HL-60/S4 (cell line): ENCODE data around the gene CFAP77.
"Not testable (repeated sequence)": the region's sequence is repeated elsewhere in the genome, so short reads cannot be mapped to it uniquely, and the experiment has no call there.

Source experiments
- in situ Hi-C: fragments of 300-500 bp; cut with MboI; formaldehyde crosslinking; loops from 2 replicates; pipeline ENCODE4 v1.14.3; 2022; ENCODE audit warnings: low sequenced_read_pairs

The CFAP77 gene

DNA sequence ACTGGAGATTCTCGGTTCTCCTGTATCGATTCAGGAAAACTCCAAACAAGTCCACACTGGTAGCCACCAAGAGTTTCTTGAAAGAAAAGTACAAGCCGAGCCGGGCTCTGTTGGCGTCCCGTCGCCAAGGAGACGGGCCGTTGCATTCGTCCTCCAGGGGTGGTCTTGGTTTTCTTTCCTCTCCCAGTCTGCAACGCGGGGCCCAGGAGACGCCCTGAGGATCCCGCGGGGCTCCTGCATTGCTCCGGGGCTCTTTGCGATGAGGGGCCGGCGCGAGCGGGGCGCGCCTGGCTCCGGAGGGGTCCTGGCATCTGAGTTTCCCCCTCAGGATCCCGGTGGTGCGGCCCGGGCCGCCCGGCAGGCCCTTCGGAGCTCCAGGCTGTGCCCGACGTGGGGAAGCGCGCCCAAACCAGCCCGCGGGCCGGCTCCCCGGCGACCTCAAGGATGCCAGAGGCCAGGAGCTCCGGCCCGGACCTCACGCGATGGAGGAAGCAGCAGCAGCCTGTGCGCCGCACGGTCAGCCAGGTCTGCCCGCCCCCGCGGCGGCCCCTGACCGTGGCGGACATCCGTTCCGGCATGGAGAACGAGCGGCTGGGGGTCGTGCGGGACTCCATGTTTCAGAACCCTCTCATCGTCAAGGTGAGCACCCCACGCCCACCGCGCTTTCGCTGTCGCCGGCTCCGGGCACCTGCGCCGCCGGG lies at the start of gene CFAP77:
Gene CFAP77 (plus strand): TSS at position 384 of the 701 bp plus-strand sequence. CDS start 61 bp downstream, at position 445.
- in situ Hi-C loops, result loop anchor here (25.0 kb wide), 1 partner anchor 377 kb away; no protein-coding TSS in a partner anchor

DNA sequence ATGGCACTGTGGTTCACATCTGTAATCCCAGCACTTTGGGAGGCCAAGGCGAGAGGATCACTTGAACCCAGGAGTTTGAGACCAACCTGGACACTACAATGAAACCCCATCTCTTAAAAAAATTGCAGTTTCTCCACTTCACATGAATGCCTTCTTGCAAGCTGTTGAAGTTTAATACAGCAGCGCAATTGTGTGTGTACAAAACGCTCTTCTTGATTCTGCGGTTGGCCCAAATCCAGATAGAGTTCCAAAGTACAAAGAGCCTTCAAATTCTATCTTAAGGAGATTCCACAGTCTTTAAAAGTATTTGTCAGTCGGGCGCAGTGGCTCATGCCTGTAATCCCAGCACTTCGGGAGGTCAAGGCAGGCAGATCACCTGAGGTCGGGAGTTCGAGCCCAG lies 45.9 kb upstream of the CFAP77 start:
- in situ Hi-C loops, result no loop called here

DNA sequence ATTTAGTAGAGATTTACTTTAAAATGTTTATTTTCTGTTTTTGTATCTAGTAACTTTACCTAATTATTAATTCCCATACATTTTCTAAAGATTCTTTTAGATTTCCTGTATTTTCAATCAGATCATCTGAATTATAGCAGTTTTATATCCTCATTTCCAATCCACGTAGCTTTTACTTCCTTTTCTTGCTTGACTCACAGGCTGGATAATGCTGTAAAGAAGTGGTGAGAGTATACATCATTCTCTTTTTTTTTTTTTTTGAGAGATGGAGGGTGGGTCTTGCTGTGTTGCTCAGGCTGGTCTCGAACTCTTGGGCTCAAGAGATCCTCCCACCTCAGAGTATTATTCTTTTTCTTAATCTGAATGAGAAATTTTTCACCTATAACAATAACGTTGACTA lies 44.0 kb upstream of the CFAP77 start:
- in situ Hi-C loops, result no loop called here

DNA sequence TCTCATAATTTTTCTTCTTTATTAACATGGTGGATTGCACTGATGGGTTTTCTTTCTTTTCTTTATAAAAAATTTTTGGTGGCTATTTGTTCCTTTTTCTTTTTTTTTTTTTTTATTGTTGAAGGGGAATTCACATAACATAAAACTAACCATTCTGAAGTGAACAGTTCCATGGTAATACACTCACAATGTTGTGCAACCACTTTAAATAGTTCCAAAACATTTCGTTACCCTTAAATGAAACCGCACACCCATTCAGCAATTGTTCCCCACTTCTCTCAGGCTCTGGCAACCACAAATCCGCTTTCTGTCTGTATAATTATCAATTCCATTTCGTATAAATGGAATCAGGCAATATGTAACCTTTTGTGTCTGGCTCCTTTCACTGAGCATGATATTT lies 43.5 kb upstream of the CFAP77 start:
- in situ Hi-C loops, result no loop called here

DNA sequence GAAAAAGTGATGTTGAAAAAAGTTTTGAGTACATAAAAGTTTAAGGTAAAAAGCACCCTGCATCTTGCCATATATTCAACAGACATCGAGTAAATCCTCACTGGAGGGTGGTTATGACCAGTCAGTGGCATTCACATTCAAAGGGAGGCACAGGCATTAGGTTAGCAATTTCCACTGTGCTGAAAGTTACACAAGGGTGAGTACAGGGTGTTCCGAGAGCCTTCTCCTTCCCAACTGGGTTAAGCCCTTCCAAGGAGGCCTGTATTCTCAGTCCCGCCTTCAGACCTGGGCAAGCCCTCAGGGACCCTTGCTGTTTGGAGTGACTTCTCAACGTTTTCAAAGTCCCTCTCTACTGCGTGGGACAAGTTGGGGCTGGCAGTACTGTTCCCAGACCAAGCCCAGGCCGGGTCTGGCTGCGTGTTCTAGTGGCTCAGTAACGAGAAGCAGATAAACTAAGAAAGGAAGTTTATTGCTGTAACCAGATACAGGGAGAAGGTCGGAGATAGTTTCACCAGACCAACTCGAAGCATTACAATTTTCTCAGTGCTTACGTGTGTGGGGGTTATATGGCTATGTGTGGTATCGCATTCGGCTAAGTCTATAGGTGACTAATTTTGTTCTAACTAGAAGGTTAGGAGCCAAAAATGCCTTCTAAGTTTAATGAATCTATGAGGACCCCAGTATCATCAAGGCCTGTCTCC lies 42.2 kb upstream of the CFAP77 start:
- in situ Hi-C loops, result no loop called here

DNA sequence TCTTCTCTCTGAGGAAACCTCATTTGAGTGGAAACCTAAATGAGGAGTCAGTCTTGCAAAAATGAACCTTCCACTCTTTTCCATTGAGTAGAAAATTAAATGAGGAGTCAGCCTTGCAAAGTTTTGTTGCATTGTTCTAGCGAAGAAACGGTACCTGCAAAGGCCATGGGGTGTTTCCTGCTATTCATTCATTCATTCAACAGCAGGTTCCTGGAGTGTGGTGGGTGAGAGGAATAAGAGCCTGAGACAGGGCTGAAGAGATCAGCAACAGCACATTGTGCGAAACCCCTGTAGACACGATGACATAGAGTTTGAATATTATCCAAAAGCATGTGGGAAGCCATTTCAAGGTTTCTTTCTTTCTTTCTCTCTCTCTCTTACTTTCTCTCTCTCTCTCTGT lies 40.6 kb upstream of the CFAP77 start:
- in situ Hi-C loops, result no loop called here

DNA sequence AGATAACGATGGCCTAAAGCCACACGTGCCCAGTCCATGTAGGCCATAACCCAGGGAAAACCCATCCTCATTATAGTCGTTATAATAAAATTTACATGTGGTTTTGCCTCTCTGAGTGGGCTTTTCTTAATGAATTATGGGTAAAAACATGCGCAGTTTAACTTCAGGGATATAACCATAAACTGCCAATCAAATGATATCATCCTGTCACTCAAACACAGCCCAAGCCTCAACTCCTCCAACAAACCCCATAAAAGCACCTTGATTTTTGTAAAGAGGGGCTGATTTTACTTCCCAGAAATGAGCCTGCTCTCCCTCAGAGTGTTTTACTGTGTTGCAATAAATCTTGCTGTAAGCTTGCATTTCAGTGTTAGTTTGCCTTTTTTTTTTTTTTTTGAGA lies 39.4 kb upstream of the CFAP77 start:
- in situ Hi-C loops, result no loop called here

DNA sequence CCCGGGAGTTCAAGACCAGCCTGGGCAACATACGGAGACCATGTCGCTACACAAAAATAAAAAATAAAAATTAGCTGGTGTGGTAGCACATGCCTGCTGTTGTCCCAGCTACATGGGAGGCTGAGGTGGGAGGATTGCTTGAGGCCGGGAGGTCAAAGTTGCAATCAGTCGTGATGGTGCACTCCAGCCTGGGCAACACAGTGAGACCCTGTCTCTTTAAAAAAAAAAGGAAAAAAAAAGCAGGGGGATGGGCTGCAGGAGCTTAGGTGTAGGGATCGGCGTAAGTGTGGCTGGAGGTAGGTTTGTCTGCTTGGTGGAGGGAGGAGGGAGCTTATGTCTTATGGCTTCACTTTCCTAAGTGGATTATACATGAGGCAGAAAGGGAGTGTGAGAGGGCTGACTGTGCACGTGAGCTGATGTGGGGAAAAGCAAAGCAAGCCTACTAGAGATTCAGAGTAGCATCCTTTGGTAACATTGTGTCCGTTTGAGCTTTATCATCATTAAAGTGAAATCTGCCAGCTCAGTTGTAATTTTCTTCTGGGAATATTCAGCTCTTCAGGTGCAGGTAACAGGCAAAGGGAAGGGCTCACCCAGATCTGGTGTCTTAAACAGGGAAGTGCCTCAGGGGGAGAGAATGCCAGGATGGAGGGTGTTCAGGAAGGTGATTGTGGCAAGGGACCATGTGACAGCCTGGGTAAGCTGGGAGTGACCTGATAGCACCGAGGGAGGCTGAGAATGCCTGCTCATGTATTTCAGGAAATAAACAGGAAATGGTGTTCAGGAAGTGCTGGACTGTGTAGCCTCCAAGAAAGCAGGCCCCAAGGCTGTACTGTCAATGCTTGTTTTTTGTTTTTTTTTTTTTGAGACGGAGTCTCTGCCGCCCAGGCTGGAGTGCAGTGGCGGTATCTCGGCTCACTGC lies 37.6 kb upstream of the CFAP77 start:
- in situ Hi-C loops, result no loop called here

DNA sequence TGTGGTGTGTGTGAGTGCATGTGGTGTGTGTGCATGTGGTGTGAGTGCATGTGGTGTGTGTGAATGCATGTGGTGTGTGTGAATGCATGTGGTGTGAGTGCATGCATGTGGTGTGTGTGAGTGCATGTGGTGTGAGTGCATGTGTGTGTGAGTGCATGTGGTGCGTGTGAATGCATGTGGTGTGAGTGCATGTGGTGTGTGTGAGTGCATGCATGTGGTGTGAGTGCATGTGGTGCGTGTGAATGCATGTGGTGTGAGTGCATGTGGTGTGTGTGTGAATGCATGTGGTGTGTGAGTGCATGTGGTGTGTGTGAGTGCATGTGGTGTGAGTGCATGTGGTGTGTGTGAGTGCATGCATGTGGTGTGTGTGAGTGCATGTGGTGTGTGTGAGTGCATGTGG lies 32.2 kb upstream of the CFAP77 start:
- in situ Hi-C loops, result not testable (repeated sequence)

DNA sequence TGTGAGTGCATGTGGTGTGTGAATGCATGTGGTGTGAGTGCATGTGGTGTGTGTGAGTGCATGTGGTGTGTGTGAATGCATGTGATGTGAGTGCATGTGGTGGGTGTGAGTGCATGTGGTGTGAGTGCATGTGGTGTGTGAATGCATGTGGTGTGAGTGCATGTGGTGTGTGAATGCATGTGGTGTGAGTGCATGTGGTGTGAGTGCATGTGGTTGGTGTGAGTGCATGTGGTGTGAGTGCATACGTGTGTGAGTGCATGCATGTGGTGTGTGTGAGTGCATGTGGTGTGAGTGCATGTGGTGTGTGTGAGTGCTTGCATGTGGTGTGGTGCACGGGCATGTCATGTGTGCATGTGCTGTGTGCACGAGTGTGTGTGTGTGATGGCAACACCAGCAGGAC lies 31.6 kb upstream of the CFAP77 start:
- in situ Hi-C loops, result not testable (repeated sequence)

DNA sequence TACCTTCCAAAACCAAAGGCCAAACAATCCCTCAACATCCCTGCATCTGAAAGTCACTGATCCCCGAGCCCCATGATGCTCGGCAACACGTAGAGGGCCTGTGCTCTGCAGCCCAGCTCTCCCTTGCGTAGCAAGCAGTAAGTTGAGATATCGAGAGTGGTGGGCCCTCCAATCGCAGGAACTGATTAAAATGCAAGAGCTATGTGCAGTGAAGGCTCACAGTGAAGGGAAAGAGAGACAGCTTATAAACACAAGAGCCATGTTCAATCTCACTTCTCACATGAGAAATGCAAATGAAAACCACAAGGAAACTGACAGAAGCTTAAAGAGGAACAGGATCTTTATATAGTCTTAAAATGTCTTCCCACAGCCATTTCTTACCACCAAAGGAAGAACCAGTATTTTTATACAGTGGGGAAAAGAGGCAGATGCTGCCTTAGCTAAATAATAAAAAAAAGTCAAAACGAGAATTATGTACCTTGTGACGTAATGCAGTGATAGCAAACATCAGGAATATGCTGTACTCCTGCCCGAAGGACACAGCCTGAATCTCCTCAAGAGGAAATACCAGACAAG lies 28.0 kb upstream of the CFAP77 start:
- in situ Hi-C loops, result no loop called here

DNA sequence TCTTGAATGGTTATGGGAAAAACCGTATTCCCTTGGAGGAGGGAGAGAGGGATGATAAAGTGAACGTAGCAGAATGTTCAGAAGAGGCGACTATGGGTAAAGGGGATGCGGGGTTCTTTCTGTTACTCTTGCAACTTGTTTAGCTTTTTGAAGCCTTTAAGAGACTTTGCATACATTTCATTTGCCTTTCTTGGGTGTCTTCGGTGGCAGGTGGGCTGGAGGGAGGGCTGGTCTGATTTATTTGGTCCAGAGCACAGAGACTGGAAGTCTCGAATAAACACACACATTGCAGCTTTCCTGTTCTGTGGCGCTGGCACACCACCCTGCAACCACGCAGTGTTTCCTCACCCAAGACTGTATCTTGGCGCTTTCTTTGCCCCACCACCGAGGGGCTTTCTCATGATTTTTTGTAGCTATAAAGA lies 26.5 kb upstream of the CFAP77 start:
- in situ Hi-C loops, result no loop called here

DNA sequence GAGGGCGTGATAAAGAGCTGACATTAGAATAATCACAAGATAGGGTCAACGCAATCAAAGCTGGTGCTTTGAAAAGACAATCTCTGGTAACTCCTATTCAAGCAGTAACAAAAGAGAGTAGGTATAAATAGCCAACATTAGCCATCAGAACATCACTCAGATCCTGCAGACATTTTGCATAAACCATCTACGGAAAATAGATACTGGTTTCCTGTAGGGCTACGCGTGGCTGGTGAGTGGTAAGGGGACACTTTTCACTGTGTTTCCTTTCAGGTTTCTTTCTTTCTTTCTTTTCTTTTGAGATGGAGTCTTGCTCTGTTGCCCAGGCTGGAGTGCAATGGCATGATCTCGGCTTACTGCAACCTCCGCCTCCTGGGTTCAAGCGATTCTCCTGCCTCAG lies 25.6 kb upstream of the CFAP77 start:
- in situ Hi-C loops, result no loop called here

DNA sequence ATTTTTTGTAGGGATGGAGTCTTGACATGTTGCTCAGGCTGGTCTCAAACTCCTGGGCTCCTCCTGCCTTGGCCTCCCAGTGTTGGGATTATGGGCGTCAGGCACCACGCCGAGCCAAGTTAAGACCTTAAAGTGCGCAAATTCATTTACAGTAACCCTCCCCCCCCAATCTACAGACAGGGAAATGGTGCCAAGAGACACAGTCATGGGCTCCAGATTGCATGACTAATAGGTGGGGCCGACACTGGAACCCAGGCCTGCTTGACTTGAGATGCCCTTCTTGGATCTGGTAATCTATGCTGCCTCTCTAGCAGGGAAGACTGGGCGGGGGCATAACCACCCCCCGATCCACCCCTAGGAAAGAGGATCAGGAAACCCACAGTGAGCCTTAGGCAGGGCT lies 22.9 kb upstream of the CFAP77 start:
- in situ Hi-C loops, result no loop called here

DNA sequence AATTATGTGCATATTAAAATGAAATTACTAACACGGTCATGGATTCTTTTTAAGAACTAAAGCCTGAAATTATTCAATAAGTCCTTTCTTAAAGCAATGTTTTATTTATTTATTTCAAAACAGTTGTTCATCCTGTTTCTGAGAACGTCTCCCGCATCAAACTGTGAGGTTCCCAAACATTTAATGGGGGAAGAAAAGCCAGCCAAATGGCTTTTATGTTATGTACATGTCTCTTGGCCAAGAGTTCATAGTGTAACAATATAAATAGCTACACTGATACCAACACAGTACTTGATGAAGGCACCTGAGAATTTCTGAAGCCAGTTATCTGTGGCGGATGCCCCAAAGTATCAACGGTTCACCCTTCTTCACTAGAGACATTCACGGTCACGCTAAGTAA lies 19.0 kb upstream of the CFAP77 start:
- in situ Hi-C loops, result no loop called here

DNA sequence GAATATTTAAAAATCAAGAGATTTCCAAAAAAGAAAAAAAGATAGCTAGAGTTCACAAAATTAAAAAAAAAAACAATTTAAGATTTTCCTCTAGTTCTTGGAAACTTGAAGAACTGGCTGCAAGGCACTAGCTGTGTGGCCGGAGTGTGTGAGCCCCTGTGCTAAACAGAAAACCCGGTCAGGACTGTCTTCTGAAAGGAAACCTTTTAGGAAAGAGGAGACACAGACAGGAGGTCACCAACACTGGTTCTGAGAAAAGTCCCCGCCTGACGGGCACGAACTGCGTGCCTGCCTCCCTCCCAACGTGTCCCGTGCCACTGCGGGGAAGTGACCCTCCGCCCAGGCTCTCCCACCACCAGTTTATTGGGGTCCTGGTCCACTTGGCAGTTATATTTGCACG lies 18.6 kb upstream of the CFAP77 start:
- in situ Hi-C loops, result no loop called here

DNA sequence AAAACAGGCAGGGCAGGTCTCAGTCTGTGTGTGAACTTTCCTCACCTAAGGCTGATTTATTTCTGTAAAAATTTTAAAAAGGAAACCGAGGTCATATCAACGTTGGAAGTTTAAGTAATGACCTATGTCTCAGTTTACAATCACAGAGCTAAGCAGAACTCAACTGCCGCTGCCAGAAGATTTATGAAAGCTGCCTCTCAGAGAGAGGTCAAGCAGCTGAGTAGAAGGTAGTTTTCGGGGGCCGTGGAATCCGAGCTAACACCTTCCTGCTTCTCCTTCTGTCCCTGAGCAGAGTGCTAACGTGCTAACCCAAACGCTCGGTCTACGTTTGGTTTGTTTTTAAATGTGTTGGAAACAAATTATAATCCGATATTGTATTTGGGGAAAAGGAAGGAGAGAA lies 14.5 kb upstream of the CFAP77 start:
- in situ Hi-C loops, result no loop called here

DNA sequence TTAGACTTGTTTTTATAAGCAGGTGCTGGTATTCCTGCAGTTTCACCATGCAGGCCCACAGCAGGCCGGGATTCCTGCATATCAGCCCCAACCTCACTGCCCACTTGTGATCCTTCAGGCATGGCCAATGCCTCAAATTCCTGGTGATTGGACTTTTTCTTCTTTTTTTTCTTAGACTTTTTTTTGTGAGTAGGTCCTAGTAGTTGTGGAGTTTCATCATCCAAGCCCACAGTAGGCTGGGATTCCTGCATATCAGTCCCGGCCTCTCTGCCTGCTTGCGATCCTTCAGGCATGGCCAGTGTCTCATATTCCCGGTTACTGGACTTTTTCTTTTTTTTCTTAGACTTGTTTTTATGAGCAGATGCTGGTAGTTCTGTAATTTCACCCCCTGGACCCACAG lies 8.2 kb upstream of the CFAP77 start:
- in situ Hi-C loops, result loop anchor here (25.0 kb wide), 1 partner anchor 385 kb away; no protein-coding TSS in a partner anchor

DNA sequence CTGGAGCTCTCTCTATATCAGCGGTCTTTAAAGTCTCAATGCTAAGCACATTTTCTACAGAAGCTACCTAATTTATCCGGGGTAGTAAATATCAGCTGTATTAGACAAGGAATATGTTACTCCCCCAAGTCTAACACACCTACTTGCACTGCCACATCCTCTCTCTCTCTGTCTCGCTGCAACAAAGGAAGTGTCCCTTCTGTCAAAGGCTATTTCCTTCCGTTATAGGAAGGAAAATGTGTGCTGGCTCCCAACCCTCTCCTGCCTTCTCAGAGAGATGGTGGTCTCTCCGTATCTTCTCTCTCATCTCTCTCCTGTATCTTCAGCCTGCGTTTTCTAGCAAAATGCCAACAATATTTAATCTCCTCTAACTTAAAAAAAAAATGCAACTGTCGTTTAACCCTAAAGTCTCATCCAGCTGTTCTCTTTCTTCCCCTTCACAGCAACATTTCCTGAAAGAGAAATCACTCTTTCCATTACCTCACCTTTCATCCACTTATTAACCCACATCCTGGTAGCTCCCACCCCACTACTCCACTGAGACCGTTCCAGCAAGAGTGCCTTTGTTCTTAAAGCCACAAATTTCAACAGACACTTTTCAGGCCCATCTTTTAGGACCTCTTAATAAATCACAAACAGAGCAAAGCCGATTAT lies 5.7 kb upstream of the CFAP77 start:
- in situ Hi-C loops, result loop anchor here (25.0 kb wide), 1 partner anchor 383 kb away; no protein-coding TSS in a partner anchor

DNA sequence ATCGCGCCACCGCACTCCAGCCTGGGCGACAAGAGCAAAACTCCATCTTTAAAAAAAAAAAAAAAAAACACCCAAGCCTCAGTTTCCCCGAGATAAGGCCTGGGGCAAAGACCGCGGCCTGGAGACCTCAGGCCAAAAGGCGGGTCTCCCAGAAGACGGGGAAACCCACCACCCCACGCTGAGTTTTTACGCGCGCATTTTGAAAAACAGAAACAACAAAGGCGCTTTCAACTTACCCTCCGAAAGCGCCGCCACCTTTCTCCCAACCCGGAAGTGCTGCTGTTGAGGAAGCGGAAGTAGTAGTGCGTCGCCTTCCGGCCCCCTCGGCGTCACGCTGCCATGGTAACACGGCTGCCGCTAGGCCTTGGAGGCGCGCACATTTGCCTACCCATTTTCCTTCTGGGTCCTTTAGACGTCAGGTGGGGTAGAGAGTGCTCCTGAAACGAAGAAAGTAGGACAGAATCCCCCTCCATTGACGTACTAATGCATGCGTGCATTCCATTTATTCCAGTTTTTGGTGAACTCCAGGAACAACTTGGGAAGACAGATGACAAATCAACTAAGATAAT lies 3.4 kb upstream of the CFAP77 start, which contains the start of gene TTF1:
Gene TTF1 (minus strand): TSS at position 287 of the 569 bp plus-strand sequence. CDS start 4,019 bp downstream, outside the sequence.
- in situ Hi-C loops, result loop anchor here (25.0 kb wide), 1 partner anchor 381 kb away; no protein-coding TSS in a partner anchor
